ENCODE data around the gene SPDYE4. TPM values are rescaled to one million over a fixed set of nuclear protein-coding genes. Genes with fewer than 3 reads are reported as not detected.

The SPDYE4 gene
- total RNA-seq, 2 experiments from 2014 or later, result not detected

DNA sequence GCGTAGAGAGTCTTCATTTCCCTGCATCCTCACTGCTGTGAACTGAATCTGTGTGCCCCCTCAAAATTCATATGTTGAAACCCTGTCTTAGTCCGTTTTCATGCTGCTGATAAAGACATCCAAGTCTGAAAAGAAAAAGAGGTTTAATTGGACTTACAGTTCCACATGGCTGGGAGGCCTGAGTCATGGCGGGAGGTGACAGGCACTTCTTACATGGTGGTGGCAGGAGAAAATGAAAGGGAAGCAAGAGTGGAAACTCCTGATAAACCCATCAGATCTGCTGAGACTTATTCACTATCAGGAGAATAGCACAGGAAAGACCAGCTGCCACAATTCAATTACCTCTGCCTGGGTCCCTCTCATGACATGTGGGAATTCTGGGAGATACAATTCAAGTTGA lies 10.6 kb downstream of the SPDYE4 start:
- Histone ChIP-seq H3K27me3 (ENCODE audit: control insufficient read depth in 1 of 2, insufficient read depth in 2 of 2, low read length in 2 of 2) (no peaks in the 10 kb centered on the region), H3K4me3 (ENCODE audit: low read length) (no peak overlapping the region), H3K27ac (ENCODE audit: low read depth in 1 of 2, low read length in 2 of 2) (no peak overlapping the region), H3K4me1 (ENCODE audit: insufficient read depth, low read length) (peaks cover 18% of the 10 kb centered on the region), H3K9me3 (ENCODE audit: control insufficient read depth in 1 of 2, insufficient read depth in 1 of 2, low read length in 2 of 2) (no peaks in the 10 kb centered on the region), H3K36me3 (ENCODE audit: insufficient read depth, low read length) (no peaks in the 10 kb centered on the region)
- peak overlapping the region; percentile 83 for H3K27ac Mint-ChIP-seq
- DNase-seq (no peak), ATAC-seq (ENCODE audit: poor library complexity) (no peak)
- no peaks in the 10 kb centered on the region for H3K36me3 Mint-ChIP-seq (ENCODE audit: low read depth)
- TF ChIP-seq, protein P1, sequence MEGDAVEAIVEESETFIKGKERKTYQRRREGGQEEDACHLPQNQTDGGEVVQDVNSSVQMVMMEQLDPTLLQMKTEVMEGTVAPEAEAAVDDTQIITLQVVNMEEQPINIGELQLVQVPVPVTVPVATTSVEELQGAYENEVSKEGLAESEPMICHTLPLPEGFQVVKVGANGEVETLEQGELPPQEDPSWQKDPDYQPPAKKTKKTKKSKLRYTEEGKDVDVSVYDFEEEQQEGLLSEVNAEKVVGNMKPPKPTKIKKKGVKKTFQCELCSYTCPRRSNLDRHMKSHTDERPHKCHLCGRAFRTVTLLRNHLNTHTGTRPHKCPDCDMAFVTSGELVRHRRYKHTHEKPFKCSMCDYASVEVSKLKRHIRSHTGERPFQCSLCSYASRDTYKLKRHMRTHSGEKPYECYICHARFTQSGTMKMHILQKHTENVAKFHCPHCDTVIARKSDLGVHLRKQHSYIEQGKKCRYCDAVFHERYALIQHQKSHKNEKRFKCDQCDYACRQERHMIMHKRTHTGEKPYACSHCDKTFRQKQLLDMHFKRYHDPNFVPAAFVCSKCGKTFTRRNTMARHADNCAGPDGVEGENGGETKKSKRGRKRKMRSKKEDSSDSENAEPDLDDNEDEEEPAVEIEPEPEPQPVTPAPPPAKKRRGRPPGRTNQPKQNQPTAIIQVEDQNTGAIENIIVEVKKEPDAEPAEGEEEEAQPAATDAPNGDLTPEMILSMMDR (IDR thresholded peaks at IDR 0.05), result no peak
- H3K4me3 Mint-ChIP-seq, result no peak overlapping the region
- peaks cover 12% of the 10 kb centered on the region for H3K4me1 Mint-ChIP-seq (ENCODE audit: low read depth)
- POLR2A ChIA-PET, result no interaction called here
- no peaks in the 10 kb centered on the region for H3K27me3 Mint-ChIP-seq
- no peaks in the 10 kb centered on the region for H3K9me3 Mint-ChIP-seq
- CTCF ChIA-PET, result no interaction called here
- intact Hi-C loops (cut with DNase I, micrococcal nuclease), result loop anchor here (2.0 to 10.0 kb wide), 5 partner anchors 175 to 687 kb away; partner anchors contain the start of gene RPL26 (in 1 of the 2)

DNA sequence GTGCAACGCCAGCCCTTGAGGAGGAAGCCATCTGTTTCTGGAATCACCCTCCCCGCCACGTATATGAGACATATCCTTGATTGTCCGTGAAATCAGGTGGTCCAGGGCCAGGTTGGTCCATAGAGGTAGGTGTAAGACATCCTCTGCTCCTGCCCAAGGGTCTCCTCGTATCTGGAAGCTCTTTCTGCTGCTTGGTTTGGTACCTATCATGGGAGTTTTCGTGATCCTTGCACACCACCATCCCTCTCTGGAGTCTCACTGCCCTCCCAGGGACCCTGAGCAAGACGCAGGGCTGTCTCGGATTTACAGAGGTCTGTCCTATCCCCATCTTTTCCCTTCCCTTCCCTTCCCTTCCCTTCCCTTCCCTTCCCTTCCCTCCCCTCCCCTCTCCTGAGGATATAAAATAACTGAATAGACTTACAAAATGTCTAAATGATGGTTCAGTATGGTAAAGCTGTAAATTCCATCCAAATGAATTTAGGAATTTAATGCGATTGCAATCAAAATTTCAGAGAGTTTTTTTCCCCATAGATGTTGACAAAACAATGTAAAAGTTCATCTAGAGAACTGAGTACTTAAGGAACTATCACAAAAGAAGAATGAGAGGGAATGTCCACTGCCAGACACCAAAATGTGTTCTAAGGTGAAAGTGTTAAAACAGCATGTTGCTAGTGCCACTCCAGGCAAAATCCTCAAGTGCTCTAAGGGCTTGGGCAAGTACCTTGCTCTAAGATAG lies 11.7 kb downstream of the SPDYE4 start:
- peaks cover 18% of the 10 kb centered on the region for H3K4me1 ChIP-seq (ENCODE audit: insufficient read depth, low read length)
- intact Hi-C loops (cut with DNase I, micrococcal nuclease), result loop anchor here (1.0 to 10.0 kb wide), 7 partner anchors 174 to 686 kb away; partner anchors contain the start of gene RPL26 (in 2 of the 2)
- H3K27ac ChIP-seq (ENCODE audit: low read depth in 1 of 2, low read length in 2 of 2), result no peak overlapping the region
- H3K36me3 Mint-ChIP-seq (ENCODE audit: low read depth), result no peaks in the 10 kb centered on the region
- H3K4me3 ChIP-seq (ENCODE audit: low read length), result peak overlapping the region; percentile 78
- H3K27me3 Mint-ChIP-seq, result no peaks in the 10 kb centered on the region
- peaks cover 12% of the 10 kb centered on the region for H3K4me1 Mint-ChIP-seq (ENCODE audit: low read depth)
- TF ChIP-seq, protein P1 (IDR thresholded peaks at IDR 0.05), result no peak
- ChIA-PET POLR2A (interaction anchor here (1.5 to 2.0 kb wide), 4 partner anchors 219 to 371 kb away, joined by 3 to 9 read pairs (median 6); partner anchors contain the start of gene PIK3R5), CTCF (interaction anchor here (0.6 to 1.6 kb wide), 4 partner anchors 299 to 370 kb away, joined by 3 to 11 read pairs (median 7); partner anchors contain the start of genes KRABD2 and RPL26)
- no peaks in the 10 kb centered on the region for H3K9me3 ChIP-seq (ENCODE audit: control insufficient read depth in 1 of 2, insufficient read depth in 1 of 2, low read length in 2 of 2)
- peak overlapping the region; percentile 93 for H3K4me3 Mint-ChIP-seq
- H3K9me3 Mint-ChIP-seq, result no peaks in the 10 kb centered on the region
- H3K27ac Mint-ChIP-seq, result peak overlapping the region; percentile 83
- no peaks in the 10 kb centered on the region for H3K27me3 ChIP-seq (ENCODE audit: control insufficient read depth in 1 of 2, insufficient read depth in 2 of 2, low read length in 2 of 2)
- ATAC-seq (ENCODE audit: poor library complexity) (no peak), DNase-seq (no peak)
- H3K36me3 ChIP-seq (ENCODE audit: insufficient read depth, low read length), result no peaks in the 10 kb centered on the region

DNA sequence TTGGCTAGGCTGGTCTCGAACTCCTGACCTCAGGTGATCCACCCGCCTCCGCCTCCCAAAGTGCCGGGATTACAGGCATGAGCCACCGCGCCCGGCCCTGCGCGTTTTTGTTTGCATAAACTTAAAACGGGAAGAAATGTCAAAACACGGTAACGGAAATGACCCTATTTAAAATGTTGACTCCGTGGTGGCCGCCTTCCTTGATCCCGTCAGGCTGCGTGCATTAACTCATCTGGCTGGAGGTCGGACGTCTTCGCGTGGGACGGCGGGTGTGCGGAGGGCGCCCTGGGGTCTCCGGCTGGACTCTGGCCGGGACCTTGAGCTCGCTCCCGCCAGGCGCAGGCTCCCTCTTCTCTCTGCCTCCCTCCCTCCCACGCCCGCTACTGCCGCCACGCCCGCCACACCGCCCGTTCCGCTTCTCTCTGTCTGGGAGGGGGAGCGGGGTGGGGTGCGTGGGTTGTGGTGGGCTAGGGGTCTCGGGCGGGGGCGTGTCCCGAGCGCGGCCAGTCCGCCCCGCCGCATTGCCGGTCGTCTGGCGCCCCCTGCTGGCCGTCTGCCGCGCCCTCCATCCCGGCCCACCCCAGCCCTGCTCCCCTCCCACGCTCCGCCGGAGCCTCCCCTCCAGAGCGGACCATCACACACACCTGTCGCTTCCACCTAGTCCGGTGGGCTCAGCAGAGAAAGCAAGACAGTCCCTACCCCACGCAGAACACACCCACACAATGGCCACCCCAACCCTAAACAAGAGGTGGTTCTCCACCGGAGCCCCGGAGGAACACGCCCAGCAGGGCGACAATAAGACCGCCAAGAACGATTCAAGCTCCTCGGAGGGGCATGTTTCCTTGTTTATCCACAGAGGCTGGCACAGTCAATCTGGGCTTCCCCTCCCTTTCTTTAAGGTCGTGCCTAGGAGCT lies 12.5 kb downstream of the SPDYE4 start:
- peak overlapping the region; percentile 93 for H3K4me3 Mint-ChIP-seq
- H3K9me3 Mint-ChIP-seq, result no peaks in the 10 kb centered on the region
- no peaks in the 10 kb centered on the region for H3K36me3 Mint-ChIP-seq (ENCODE audit: low read depth)
- peak overlapping the region; percentile 44 to 51 for H3K27ac ChIP-seq (ENCODE audit: low read depth in 1 of 2, low read length in 2 of 2)
- H3K9me3 ChIP-seq (ENCODE audit: control insufficient read depth in 1 of 2, insufficient read depth in 1 of 2, low read length in 2 of 2), result no peaks in the 10 kb centered on the region
- peak; percentile 80 for ATAC-seq (ENCODE audit: poor library complexity)
- DNase-seq, result peak; percentile 64 to 88 (median 76)
- H3K4me1 Mint-ChIP-seq (ENCODE audit: low read depth), result peaks cover 12% of the 10 kb centered on the region
- H3K27me3 ChIP-seq (ENCODE audit: control insufficient read depth in 1 of 2, insufficient read depth in 2 of 2, low read length in 2 of 2), result no peaks in the 10 kb centered on the region
- H3K27me3 Mint-ChIP-seq, result no peaks in the 10 kb centered on the region
- ChIA-PET CTCF (interaction anchor here (0.6 to 1.6 kb wide), 4 partner anchors 299 to 369 kb away, joined by 3 to 11 read pairs (median 7); partner anchors contain the start of genes KRABD2 and RPL26), POLR2A (interaction anchor here (0.6 to 2.0 kb wide), 7 partner anchors 207 to 371 kb away, joined by 3 to 9 read pairs (median 5); partner anchors contain the start of genes KRABD2, NDEL1 and PIK3R5)
- H3K27ac Mint-ChIP-seq, result peak overlapping the region; percentile 83
- H3K4me1 ChIP-seq (ENCODE audit: insufficient read depth, low read length), result peaks cover 23% of the 10 kb centered on the region
- intact Hi-C loops (cut with DNase I, micrococcal nuclease), result loop anchor here (1.0 to 10.0 kb wide), 8 partner anchors 173 to 685 kb away; partner anchors contain the start of gene RPL26 (in 2 of the 2)
- peak overlapping the region; percentile 78 for H3K4me3 ChIP-seq (ENCODE audit: low read length)
- H3K36me3 ChIP-seq (ENCODE audit: insufficient read depth, low read length), result no peaks in the 10 kb centered on the region
- TF ChIP-seq, protein P1 (IDR thresholded peaks at IDR 0.05), result peak; percentile 99
